Esophagus squamous epithelium (tissue), 4 donors: ENCODE measurements around the gene TMSB15B.
"Not testable (repeated sequence)": the region's sequence is repeated elsewhere in the genome, so short reads cannot be mapped to it uniquely, and the experiment has no call there.

Experiments used
- POLR2A ChIP-seq, 4 donors: fragments of 450-650 bp; IDR thresholded peaks; one replicate each; pipeline ENCODE4 v1.6.1; 2017; ENCODE audit warnings: antibody characterized with exemption in 4 of 4, mild to moderate bottlenecking in 4 of 4, moderate library complexity in 3 of 4
- TF ChIP-seq, protein P1 (sequence below), 6 experiments: fragments of 450-650 bp in 4 of 6; fragments of 200-600 bp in 2 of 6; sonication (generic) in 2 of 6; IDR thresholded peaks; one replicate each; pipeline ENCODE4 v1.5.1; 2016 to 2019; ENCODE audit warnings: antibody characterized with exemption in 6 of 6, mild to moderate bottlenecking in 4 of 6, moderate library complexity in 4 of 6

DNA sequence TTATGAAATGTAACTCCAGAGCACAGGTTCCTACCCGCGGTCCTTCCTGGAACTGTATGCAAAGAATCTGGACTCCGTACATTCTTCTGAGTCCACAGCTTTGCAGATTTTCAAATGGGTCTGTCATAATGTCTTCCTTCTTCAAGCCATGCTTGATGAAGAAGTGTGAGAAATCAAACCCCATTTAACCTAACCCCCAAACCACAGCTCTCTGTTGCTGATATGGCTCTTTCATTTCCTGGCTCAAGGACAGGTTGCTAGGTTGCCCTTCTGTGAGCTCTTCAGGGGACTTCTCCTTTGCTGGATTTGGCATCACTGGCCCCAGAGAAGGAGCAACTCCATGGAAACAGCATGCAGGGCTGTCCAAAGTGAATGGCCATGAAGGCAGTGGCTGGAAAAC, 41.9 kb upstream of the TMSB15B start:
- TF ChIP-seq POLR2A (IDR thresholded peaks at IDR 0.05), result not testable (repeated sequence)
- TF ChIP-seq, protein P1, sequence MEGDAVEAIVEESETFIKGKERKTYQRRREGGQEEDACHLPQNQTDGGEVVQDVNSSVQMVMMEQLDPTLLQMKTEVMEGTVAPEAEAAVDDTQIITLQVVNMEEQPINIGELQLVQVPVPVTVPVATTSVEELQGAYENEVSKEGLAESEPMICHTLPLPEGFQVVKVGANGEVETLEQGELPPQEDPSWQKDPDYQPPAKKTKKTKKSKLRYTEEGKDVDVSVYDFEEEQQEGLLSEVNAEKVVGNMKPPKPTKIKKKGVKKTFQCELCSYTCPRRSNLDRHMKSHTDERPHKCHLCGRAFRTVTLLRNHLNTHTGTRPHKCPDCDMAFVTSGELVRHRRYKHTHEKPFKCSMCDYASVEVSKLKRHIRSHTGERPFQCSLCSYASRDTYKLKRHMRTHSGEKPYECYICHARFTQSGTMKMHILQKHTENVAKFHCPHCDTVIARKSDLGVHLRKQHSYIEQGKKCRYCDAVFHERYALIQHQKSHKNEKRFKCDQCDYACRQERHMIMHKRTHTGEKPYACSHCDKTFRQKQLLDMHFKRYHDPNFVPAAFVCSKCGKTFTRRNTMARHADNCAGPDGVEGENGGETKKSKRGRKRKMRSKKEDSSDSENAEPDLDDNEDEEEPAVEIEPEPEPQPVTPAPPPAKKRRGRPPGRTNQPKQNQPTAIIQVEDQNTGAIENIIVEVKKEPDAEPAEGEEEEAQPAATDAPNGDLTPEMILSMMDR (IDR thresholded peaks at IDR 0.05), result not testable (repeated sequence)
